Muscle layer of colon (tissue), 2 donors: Measurements from ENCODE around the gene TPSD1.
"Not testable (repeated sequence)": the region's sequence is repeated elsewhere in the genome, so short reads cannot be mapped to it uniquely, and the experiment has no call there.

Experiments used
- H3K27ac ChIP-seq: one replicate; pipeline ENCODE4 v1.7.0; 2013; ENCODE audit warnings: low read depth, mild to moderate bottlenecking, low read length, moderate library complexity
- H3K27me3 ChIP-seq, 2 donors: one replicate each; pipeline ENCODE4 v1.7.0; 2013; ENCODE audit warnings: low read length in 2 of 2, mild to moderate bottlenecking in 2 of 2; ENCODE audit not compliant: insufficient read depth in 2 of 2, control insufficient read depth in 1 of 2
- H3K36me3 ChIP-seq: one replicate; pipeline ENCODE4 v1.7.0; 2013; ENCODE audit warnings: mild to moderate bottlenecking, low read length; ENCODE audit not compliant: insufficient read depth
- H3K4me1 ChIP-seq: one replicate; pipeline ENCODE4 v1.7.0; 2013; ENCODE audit warnings: mild to moderate bottlenecking, low read length; ENCODE audit not compliant: insufficient read depth
- H3K4me3 ChIP-seq, 2 donors: one replicate each; pipeline ENCODE4 v1.7.0; 2013; ENCODE audit warnings: low read length in 2 of 2, low read depth in 1 of 2, mild to moderate bottlenecking in 1 of 2, moderate library complexity in 1 of 2
- H3K9ac ChIP-seq: one replicate; pipeline ENCODE4 v1.7.0; 2013; ENCODE audit warnings: low read length
- H3K9me3 ChIP-seq: one replicate; pipeline ENCODE4 v1.7.0; 2013; ENCODE audit warnings: mild to moderate bottlenecking, low read length
- donor health status: abdominal sarcoma.
- donor health status: Adenocarcinoma of cecum.

The TPSD1 gene

GRCh38 chr16:1232049-1232748, 23.7 kb upstream of the TPSD1 start:
- not testable (repeated sequence) for H3K4me1 ChIP-seq, H3K36me3 ChIP-seq, H3K27me3 ChIP-seq, H3K4me3 ChIP-seq, H3K9ac ChIP-seq, H3K9me3 ChIP-seq, H3K27ac ChIP-seq

DNA sequence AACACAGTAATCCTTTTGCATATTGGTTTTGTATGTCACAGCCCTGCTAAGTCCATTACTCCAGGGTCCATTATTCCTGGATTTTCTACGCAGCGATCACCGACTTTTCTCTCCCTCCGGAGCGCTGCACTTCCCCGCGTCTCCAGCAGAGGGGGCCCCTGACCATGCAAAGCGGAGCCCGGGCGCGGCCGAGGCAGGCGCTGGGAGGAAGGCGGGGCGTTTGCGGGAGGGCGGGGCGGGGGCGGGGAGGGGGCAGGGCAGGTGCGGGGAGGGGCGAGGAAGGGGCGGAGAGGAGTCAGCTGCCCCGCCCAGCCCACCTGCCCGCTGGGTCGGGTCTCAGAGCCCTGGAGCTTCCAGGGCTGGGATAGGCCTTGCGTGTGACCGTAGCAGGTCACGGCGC, 19.2 kb upstream of the TPSD1 start:
- not testable (repeated sequence) for H3K27ac ChIP-seq, H3K9ac ChIP-seq, H3K4me1 ChIP-seq, H3K4me3 ChIP-seq, H3K36me3 ChIP-seq, H3K27me3 ChIP-seq, H3K9me3 ChIP-seq

- no peak overlapping the region for H3K4me3 ChIP-seq
- no peaks in the 10 kb centered on the region for H3K9me3 ChIP-seq
- H3K27me3 ChIP-seq: no peaks in the 10 kb centered on the region
- H3K27ac ChIP-seq: no peak overlapping the region
- no peaks in the 10 kb centered on the region for H3K36me3 ChIP-seq
- no peak overlapping the region for H3K9ac ChIP-seq
- no peaks in the 10 kb centered on the region for H3K4me1 ChIP-seq
Observed at GRCh38 chr16:1237990-1238389, 17.9 kb upstream of the TPSD1 start.

DNA sequence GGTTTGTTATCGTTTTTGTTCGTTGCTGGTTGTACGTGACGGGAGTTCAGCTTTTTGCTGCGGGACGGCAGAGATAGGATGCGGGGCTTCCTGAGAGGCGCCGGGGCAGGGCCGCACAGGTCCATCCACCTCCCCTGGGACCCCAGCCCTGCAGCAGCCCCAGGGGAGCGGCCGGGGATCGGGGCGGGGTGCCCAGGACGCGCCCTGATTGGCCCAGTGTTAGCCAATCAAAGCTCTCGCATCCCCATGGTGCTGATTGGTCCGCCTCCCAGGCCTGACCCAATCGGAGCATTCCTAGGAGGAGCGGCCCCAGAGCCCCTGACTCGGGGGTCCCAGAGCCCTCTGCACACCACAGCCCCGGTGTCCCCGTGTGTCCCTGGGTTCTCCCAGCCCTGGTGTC, 17.0 kb upstream of the TPSD1 start:
- not testable (repeated sequence) for H3K4me1 ChIP-seq, H3K27me3 ChIP-seq, H3K9ac ChIP-seq, H3K27ac ChIP-seq, H3K36me3 ChIP-seq, H3K9me3 ChIP-seq, H3K4me3 ChIP-seq

- H3K9me3 ChIP-seq, H3K4me1 ChIP-seq, H3K36me3 ChIP-seq, H3K4me3 ChIP-seq, H3K27me3 ChIP-seq, H3K27ac ChIP-seq, H3K9ac ChIP-seq: not testable (repeated sequence)
Observed at GRCh38 chr16:1239575-1239974, 16.3 kb upstream of the TPSD1 start.

GRCh38 chr16:1240436-1240835, 15.4 kb upstream of the TPSD1 start, which contains the start of gene TPSAB1:
TSS of gene TPSAB1 (plus strand) at chr16:1240705. CDS start at chr16:1240939, 234 bp downstream.
- H3K27ac ChIP-seq, H3K4me1 ChIP-seq, H3K36me3 ChIP-seq, H3K9ac ChIP-seq, H3K4me3 ChIP-seq, H3K9me3 ChIP-seq, H3K27me3 ChIP-seq: not testable (repeated sequence)

DNA sequence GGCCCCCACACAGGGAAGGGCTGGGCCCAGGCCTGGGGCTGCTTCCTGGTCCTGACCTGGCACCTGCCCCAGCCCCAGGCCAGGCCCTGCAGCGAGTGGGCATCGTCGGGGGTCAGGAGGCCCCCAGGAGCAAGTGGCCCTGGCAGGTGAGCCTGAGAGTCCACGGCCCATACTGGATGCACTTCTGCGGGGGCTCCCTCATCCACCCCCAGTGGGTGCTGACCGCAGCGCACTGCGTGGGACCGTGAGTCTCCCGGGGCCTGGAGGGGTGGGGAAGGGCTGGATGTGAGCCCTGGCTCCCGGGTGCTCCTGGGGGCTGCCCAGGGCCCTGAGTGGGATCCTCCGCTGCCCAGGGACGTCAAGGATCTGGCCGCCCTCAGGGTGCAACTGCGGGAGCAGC, 14.8 kb upstream of the TPSD1 start:
- peaks cover 0 to 10% of the 10 kb centered on the region in 2 donors for H3K27me3 ChIP-seq
- H3K9ac ChIP-seq, H3K36me3 ChIP-seq, H3K9me3 ChIP-seq, H3K4me1 ChIP-seq, H3K4me3 ChIP-seq, H3K27ac ChIP-seq: not testable (repeated sequence)

DNA sequence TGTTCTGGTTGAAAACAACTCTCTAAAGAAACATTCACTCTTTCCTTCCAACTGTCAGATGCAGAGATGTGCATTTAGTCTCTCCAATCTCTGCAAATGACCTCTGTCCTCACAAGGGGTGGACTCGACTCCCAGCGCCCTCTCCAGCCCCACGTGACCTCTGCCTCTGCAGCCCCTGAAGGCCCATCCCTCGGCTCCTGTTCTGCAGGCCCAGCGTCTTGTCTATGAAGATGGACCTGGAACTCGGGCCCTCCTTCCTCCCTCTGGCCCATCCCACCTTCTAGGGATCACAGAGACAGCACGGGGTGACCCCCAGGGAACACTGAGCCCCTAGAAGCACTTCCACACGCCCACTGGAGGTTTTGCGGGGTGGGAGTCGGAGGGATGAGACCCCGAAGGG, 12.5 kb upstream of the TPSD1 start:
- H3K27ac ChIP-seq, H3K4me3 ChIP-seq, H3K36me3 ChIP-seq, H3K9me3 ChIP-seq, H3K4me1 ChIP-seq, H3K9ac ChIP-seq: not testable (repeated sequence)
- peaks cover 0 to 10% of the 10 kb centered on the region in 2 donors for H3K27me3 ChIP-seq

DNA sequence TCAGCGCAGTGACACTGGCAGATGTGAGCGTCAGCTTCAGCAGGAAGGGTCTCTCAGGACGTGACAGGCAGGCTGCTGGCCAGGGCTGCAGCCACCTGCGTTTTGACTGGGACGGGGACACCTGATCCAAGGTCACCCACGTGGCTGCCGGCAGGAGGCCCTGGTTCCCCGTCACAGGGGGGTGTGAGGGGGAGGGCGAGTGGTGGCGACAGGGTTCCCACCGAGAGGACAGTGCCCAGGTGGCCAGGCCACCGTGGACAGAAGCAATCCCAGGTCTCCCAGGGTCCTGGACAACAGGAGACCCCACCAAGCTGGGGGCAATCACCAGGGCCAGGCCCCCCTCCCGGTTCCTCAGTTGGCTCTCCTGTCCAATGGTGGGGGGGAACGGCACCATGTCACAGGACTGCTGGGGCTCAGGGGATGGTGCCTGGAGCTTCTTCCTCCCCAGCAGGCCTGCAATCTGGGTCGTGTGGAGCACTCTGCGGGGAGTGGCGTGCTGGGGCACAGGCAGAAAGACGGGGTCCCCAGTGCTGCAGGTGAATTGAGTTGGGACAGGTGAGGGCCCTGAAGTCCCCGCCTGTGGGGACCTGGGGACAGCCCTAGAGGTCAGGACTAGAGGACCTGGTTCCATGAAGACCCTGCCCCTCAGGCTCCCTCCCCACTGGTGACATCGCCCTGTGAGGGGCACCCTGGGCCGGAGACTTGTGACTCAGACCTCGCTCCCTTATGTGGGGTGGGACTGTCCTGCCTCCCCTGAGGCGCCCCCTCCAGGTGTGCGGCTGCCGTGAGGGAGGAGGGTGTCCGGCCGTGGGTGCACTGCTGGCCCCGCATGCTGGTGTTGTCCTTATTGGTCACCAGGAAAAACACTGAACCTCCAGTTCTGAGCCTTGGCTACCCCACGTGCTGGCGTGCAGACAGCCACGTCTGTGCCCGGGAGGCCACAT, 11.7 kb upstream of the TPSD1 start:
- H3K4me1 ChIP-seq, H3K27ac ChIP-seq, H3K9ac ChIP-seq, H3K36me3 ChIP-seq, H3K9me3 ChIP-seq, H3K4me3 ChIP-seq: not testable (repeated sequence)
- peaks cover 0 to 10% of the 10 kb centered on the region in 2 donors for H3K27me3 ChIP-seq

- H3K27ac ChIP-seq: no peak overlapping the region
- H3K36me3 ChIP-seq: no peaks in the 10 kb centered on the region
- no peaks in the 10 kb centered on the region for H3K9me3 ChIP-seq
Observed at GRCh38 chr16:1244881-1245280, 11.0 kb upstream of the TPSD1 start.

DNA sequence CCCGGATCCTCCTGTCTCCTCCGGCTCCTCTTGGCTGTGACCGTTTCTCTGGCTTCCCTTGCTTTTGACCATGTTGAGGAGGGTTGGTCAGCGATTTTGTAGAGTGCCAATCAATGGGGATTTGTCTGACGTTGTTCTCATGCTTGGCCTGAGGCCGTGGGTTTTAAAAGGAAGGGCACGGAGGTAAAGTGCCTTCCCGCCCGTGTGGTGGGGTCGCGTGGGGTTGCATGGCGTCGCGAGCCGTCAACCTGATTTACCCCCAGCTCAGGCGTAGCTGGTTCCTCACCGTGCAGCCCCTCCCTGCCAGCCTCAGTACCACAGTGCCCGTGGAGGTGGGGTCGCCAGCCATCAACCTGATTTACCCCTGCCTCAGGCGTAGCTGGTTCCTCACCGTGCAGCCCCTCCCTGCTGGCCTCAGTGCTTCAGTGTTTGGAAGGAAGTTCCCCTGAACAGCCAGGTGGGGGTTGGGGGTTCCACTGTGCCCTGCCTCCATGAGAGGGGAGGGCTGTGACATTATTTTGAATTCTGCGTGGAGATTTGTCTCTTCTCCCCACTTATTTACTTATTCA, 10.3 kb upstream of the TPSD1 start:
- no peaks in the 10 kb centered on the region for H3K9me3 ChIP-seq
- no peak overlapping the region for H3K9ac ChIP-seq
- H3K36me3 ChIP-seq: no peaks in the 10 kb centered on the region
- H3K4me3 ChIP-seq: no peak overlapping the region
- H3K4me1 ChIP-seq: no peaks in the 10 kb centered on the region
- H3K27ac ChIP-seq: no peak overlapping the region
- H3K27me3 ChIP-seq: peaks cover 0 to 10% of the 10 kb centered on the region in 2 donors

More at GRCh38 chr16:1244881-1245280, 11.0 kb upstream of the TPSD1 start:
- H3K4me1 ChIP-seq: no peaks in the 10 kb centered on the region
- no peak overlapping the region for H3K9ac ChIP-seq
- H3K4me3 ChIP-seq: no peak overlapping the region
- H3K27me3 ChIP-seq: peaks cover 0 to 10% of the 10 kb centered on the region in 2 donors
